Measurements from ENCODE around the gene AGMAT.

AGMAT gene

GRCh38 chr1:15583016-15583706, 1.7 kb downstream of the AGMAT start:
- H3K9ac ChIP-seq (ENCODE audit: low read length), result no peak overlapping the region
- no peak overlapping the region for H2AK5ac ChIP-seq (ENCODE audit: low read length)
- no peak overlapping the region for H4K8ac ChIP-seq (ENCODE audit: low read depth, low read length)
- no peak overlapping the region for H2BK120ac ChIP-seq (ENCODE audit: low read depth, low read length)
- no peaks in the 10 kb centered on the region for H3K27me3 ChIP-seq (ENCODE audit: insufficient read depth, low read length, poor library complexity)
- H3K56ac ChIP-seq (ENCODE audit: low read length), result no peak overlapping the region
- DNase-seq, result no peak
- H2BK15ac ChIP-seq (replicated peaks; ENCODE audit: low read depth), result no peak overlapping the region
- H3K4ac ChIP-seq (ENCODE audit: low read depth, low read length), result no peak overlapping the region
- no peak overlapping the region for H3K27ac ChIP-seq (ENCODE audit: low read depth, low read length)
- no peaks in the 10 kb centered on the region for H3K79me2 ChIP-seq (ENCODE audit: control insufficient read depth, insufficient read depth, low read length)
- WGBS (ENCODE audit: extremely low coverage, insufficient coverage, low lambda C conversion rate), result no CpG with 5 or more reads among the region's 18 CpGs
- no peak overlapping the region for H3K18ac ChIP-seq (ENCODE audit: low read length)
- no peak overlapping the region for H2BK5ac ChIP-seq (ENCODE audit: low read length)
- H3K36me3 ChIP-seq (ENCODE audit: control insufficient read depth, insufficient read depth, low read length), result no peaks in the 10 kb centered on the region
- H3K4me3 ChIP-seq (ENCODE audit: low read length), result no peak overlapping the region
- H4K5ac ChIP-seq (ENCODE audit: low read length), result no peak overlapping the region
- no peak overlapping the region for H3K23ac ChIP-seq (ENCODE audit: low read length)
- H3K4me2 ChIP-seq (ENCODE audit: low read length), result no peak overlapping the region
- no peaks in the 10 kb centered on the region for H3K79me1 ChIP-seq (ENCODE audit: low read length)
- no peaks in the 10 kb centered on the region for H3K4me1 ChIP-seq (ENCODE audit: control insufficient read depth, low read depth, low read length)

GRCh38 chr1:15579683-15580047, 5.2 kb downstream of the AGMAT start:
- Histone ChIP-seq H2BK5ac (ENCODE audit: low read length) (no peak overlapping the region), H2BK15ac (replicated peaks; ENCODE audit: low read depth) (no peak overlapping the region), H4K5ac (ENCODE audit: low read length) (no peak overlapping the region), H2BK120ac (ENCODE audit: low read depth, low read length) (no peak overlapping the region), H3K27me3 (ENCODE audit: insufficient read depth, low read length, poor library complexity) (no peaks in the 10 kb centered on the region), H3K23ac (ENCODE audit: low read length) (no peak overlapping the region), H3K4ac (ENCODE audit: low read depth, low read length) (no peak overlapping the region), H2AK5ac (ENCODE audit: low read length) (no peak overlapping the region), H4K8ac (ENCODE audit: low read depth, low read length) (no peak overlapping the region), H3K4me2 (ENCODE audit: low read length) (no peak overlapping the region), H3K79me2 (ENCODE audit: control insufficient read depth, insufficient read depth, low read length) (no peaks in the 10 kb centered on the region), H3K4me3 (ENCODE audit: low read length) (no peak overlapping the region), H3K36me3 (ENCODE audit: control insufficient read depth, insufficient read depth, low read length) (no peaks in the 10 kb centered on the region), H3K18ac (ENCODE audit: low read length) (no peak overlapping the region), H3K27ac (ENCODE audit: low read depth, low read length) (no peak overlapping the region), H3K4me1 (ENCODE audit: control insufficient read depth, low read depth, low read length) (no peaks in the 10 kb centered on the region), H3K56ac (ENCODE audit: low read length) (no peak overlapping the region), H3K79me1 (ENCODE audit: low read length) (no peaks in the 10 kb centered on the region), H3K9ac (ENCODE audit: low read length) (no peak overlapping the region)
- DNase-seq, result no peak

GRCh38 chr1:15578921-15579682, 5.7 kb downstream of the AGMAT start:
- no peak overlapping the region for H2BK5ac ChIP-seq (ENCODE audit: low read length)
- no peak overlapping the region for H4K8ac ChIP-seq (ENCODE audit: low read depth, low read length)
- no CpG with 5 or more reads among the region's 16 CpGs for WGBS (ENCODE audit: extremely low coverage, insufficient coverage, low lambda C conversion rate)
- H4K5ac ChIP-seq (ENCODE audit: low read length), result no peak overlapping the region
- no peak overlapping the region for H3K23ac ChIP-seq (ENCODE audit: low read length)
- no peaks in the 10 kb centered on the region for H3K79me2 ChIP-seq (ENCODE audit: control insufficient read depth, insufficient read depth, low read length)
- no peak overlapping the region for H3K18ac ChIP-seq (ENCODE audit: low read length)
- no peak overlapping the region for H2BK15ac ChIP-seq (replicated peaks; ENCODE audit: low read depth)
- H3K4me1 ChIP-seq (ENCODE audit: control insufficient read depth, low read depth, low read length), result no peaks in the 10 kb centered on the region
- H3K9ac ChIP-seq (ENCODE audit: low read length), result no peak overlapping the region
- no peak overlapping the region for H3K56ac ChIP-seq (ENCODE audit: low read length)
- H3K27me3 ChIP-seq (ENCODE audit: insufficient read depth, low read length, poor library complexity), result no peaks in the 10 kb centered on the region
- H3K4me2 ChIP-seq (ENCODE audit: low read length), result no peak overlapping the region
- no peak overlapping the region for H3K27ac ChIP-seq (ENCODE audit: low read depth, low read length)
- H3K4ac ChIP-seq (ENCODE audit: low read depth, low read length), result no peak overlapping the region
- no peak for DNase-seq
- no peak overlapping the region for H2BK120ac ChIP-seq (ENCODE audit: low read depth, low read length)
- no peaks in the 10 kb centered on the region for H3K79me1 ChIP-seq (ENCODE audit: low read length)
- no peak overlapping the region for H3K4me3 ChIP-seq (ENCODE audit: low read length)
- H2AK5ac ChIP-seq (ENCODE audit: low read length), result no peak overlapping the region
- no peaks in the 10 kb centered on the region for H3K36me3 ChIP-seq (ENCODE audit: control insufficient read depth, insufficient read depth, low read length)

- H3K79me2 ChIP-seq (ENCODE audit: control insufficient read depth, insufficient read depth, low read length), result no peaks in the 10 kb centered on the region
- no peaks in the 10 kb centered on the region for H3K79me1 ChIP-seq (ENCODE audit: low read length)
- no CpG with 5 or more reads among the region's 4 CpGs for WGBS (ENCODE audit: extremely low coverage, insufficient coverage, low lambda C conversion rate)
- H3K27me3 ChIP-seq (ENCODE audit: insufficient read depth, low read length, poor library complexity), result no peaks in the 10 kb centered on the region
- H3K27ac ChIP-seq (ENCODE audit: low read depth, low read length), result no peak overlapping the region
- no peak overlapping the region for H2BK15ac ChIP-seq (replicated peaks; ENCODE audit: low read depth)
- H3K36me3 ChIP-seq (ENCODE audit: control insufficient read depth, insufficient read depth, low read length), result no peaks in the 10 kb centered on the region
- no peaks in the 10 kb centered on the region for H3K4me1 ChIP-seq (ENCODE audit: control insufficient read depth, low read depth, low read length)
- no peak overlapping the region for H3K4me3 ChIP-seq (ENCODE audit: low read length)
- H2AK5ac ChIP-seq (ENCODE audit: low read length), result no peak overlapping the region
- no peak overlapping the region for H3K56ac ChIP-seq (ENCODE audit: low read length)
- DNase-seq, result peak; percentile 17
- H3K4me2 ChIP-seq (ENCODE audit: low read length), result no peak overlapping the region
- no peak overlapping the region for H2BK5ac ChIP-seq (ENCODE audit: low read length)
- H4K8ac ChIP-seq (ENCODE audit: low read depth, low read length), result no peak overlapping the region
- H3K9ac ChIP-seq (ENCODE audit: low read length), result no peak overlapping the region
- H3K4ac ChIP-seq (ENCODE audit: low read depth, low read length), result no peak overlapping the region
- H4K5ac ChIP-seq (ENCODE audit: low read length), result no peak overlapping the region
- H2BK120ac ChIP-seq (ENCODE audit: low read depth, low read length), result no peak overlapping the region
- no peak overlapping the region for H3K23ac ChIP-seq (ENCODE audit: low read length)
- no peak overlapping the region for H3K18ac ChIP-seq (ENCODE audit: low read length)
These were observed 7.2 kb downstream of the AGMAT start for GRCh38 chr1:15577691-15578090.

- no CpG with 5 or more reads among the region's 7 CpGs for WGBS (ENCODE audit: extremely low coverage, insufficient coverage, low lambda C conversion rate)
- Histone ChIP-seq H3K23ac (ENCODE audit: low read length) (no peak overlapping the region), H3K4me1 (ENCODE audit: control insufficient read depth, low read depth, low read length) (no peaks in the 10 kb centered on the region)
These were observed 9.2 kb downstream of the AGMAT start for GRCh38 chr1:15575549-15576150.

More at GRCh38 chr1:15575549-15576150, 9.2 kb downstream of the AGMAT start:
- Histone ChIP-seq H3K18ac (ENCODE audit: low read length) (no peak overlapping the region), H3K4ac (ENCODE audit: low read depth, low read length) (no peak overlapping the region), H3K56ac (ENCODE audit: low read length) (no peak overlapping the region), H3K4me3 (ENCODE audit: low read length) (no peak overlapping the region), H3K36me3 (ENCODE audit: control insufficient read depth, insufficient read depth, low read length) (no peaks in the 10 kb centered on the region), H3K79me1 (ENCODE audit: low read length) (no peaks in the 10 kb centered on the region), H2BK5ac (ENCODE audit: low read length) (no peak overlapping the region), H3K4me2 (ENCODE audit: low read length) (no peak overlapping the region), H4K8ac (ENCODE audit: low read depth, low read length) (no peak overlapping the region), H3K79me2 (ENCODE audit: control insufficient read depth, insufficient read depth, low read length) (no peaks in the 10 kb centered on the region), H2BK120ac (ENCODE audit: low read depth, low read length) (no peak overlapping the region), H4K5ac (ENCODE audit: low read length) (no peak overlapping the region), H3K27me3 (ENCODE audit: insufficient read depth, low read length, poor library complexity) (no peaks in the 10 kb centered on the region), H3K27ac (ENCODE audit: low read depth, low read length) (no peak overlapping the region), H2AK5ac (ENCODE audit: low read length) (no peak overlapping the region), H3K9ac (ENCODE audit: low read length) (no peak overlapping the region), H2BK15ac (replicated peaks; ENCODE audit: low read depth) (no peak overlapping the region)
- no peak for DNase-seq
